HG02571 (cell line): Measurements from ENCODE around the gene EXOG.

Experiments used
- ATAC-seq: cut with Tn5 transposase; IDR thresholded peaks from one replicate; pipeline ENCODE4 v1.9.1; 2021; ENCODE audit warnings: mild to moderate bottlenecking, moderate library complexity; ENCODE audit not compliant: unreplicated experiment

The EXOG gene

GRCh38 chr3:38472342-38472741 lies 23.8 kb upstream of the EXOG start:
- ATAC-seq = no peak

- no peak for ATAC-seq
These were observed 22.9 kb upstream of the EXOG start for GRCh38 chr3:38473229-38473628.

- ATAC-seq = no peak
These were observed 21.1 kb upstream of the EXOG start for GRCh38 chr3:38474928-38475605.

GRCh38 chr3:38475716-38476115 lies 20.4 kb upstream of the EXOG start:
- no peak for ATAC-seq

DNA sequence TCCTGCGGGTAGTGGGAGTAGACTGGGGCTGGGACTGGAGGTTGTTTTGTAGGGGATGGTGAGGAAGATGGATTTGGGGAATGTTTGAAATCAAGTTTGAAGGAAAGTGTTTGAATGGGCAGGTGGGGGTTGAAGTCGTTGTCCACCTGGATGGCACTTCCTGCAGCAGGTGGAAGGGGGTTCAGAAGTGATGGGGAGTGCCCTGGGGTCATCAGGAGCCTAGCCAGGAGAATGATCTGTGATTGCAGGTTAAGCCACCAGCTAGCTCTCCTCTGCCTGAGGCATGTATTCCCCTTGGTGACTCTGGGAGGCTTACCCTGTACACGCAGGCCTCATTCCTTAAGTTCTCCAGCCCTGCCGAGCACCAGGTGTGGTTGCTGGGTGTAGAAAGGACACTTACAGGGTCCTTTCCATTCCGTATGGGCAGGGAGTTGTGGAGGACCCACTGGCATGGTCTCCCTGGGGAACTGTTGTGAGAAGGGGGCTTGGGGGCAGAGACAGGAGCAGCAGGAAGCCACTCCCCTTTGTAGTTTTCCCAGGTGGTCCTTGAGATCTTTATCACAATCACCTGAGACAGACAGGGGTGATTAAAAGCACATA lies 19.9 kb upstream of the EXOG start:
- no peak for ATAC-seq

GRCh38 chr3:38477057-38477820 lies 18.9 kb upstream of the EXOG start:
- no peak for ATAC-seq

DNA sequence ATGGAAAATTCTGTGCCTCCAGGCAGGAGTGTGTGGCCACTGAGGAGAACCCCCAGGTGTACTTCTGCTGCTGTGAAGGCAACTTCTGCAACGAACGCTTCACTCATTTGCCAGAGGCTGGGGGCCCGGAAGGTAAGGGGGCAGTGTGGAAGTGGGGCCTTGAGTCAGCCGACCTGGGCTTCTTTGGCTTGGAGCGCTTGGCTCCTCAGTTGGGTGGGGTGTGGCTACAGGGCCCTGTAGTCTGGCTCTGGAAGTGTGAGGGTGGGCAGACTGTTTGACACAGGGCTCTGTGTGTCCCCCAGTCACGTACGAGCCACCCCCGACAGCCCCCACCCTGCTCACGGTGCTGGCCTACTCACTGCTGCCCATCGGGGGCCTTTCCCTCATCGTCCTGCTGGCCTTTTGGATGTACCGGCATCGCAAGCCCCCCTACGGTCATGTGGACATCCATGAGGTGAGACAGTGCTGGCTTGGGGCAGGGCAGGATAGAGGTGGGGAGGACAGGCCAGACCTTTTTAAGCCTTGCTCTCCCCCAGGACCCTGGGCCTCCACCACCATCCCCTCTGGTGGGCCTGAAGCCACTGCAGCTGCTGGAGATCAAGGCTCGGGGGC lies 18.2 kb upstream of the EXOG start:
- no peak for ATAC-seq

DNA sequence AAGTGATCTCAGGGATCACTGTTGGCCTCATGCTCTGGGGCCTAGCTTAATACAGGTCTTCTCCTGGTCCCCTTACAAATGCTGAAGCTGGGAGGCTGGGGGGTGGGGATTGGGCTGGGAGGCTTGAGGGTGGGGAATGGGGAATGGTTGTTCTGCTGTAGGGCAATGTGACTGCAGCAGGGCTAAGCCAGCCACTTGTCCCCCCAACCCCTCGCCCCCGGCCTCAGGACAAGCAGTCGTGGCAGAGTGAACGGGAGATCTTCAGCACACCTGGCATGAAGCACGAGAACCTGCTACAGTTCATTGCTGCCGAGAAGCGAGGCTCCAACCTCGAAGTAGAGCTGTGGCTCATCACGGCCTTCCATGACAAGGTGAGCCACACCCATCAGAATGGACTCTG lies 17.2 kb upstream of the EXOG start:
- no peak for ATAC-seq

GRCh38 chr3:38479431-38480092 lies 16.6 kb upstream of the EXOG start:
- peak; percentile 69 for ATAC-seq

- ATAC-seq = no peak
These were observed 16.1 kb upstream of the EXOG start for GRCh38 chr3:38480093-38480445.

DNA sequence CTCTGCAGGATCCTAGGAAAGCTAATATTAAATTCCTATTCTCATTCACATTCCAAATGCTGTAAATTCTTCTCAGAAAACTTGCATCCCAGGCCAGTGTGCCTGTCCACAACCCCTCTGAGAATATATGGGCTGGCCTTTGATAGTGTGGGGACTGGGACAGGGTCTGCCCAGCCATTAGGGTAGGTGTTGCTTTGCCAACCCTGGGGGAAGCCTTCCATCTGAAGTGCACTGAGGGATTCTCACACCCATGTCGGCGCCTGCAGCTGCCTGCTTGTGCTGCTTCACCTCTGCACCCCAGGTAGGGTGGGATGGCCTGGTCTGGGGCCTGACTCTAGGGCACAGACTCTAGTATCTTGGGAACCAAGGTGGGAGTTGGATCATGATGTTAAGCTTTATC lies 15.2 kb upstream of the EXOG start:
- ATAC-seq = no peak

DNA sequence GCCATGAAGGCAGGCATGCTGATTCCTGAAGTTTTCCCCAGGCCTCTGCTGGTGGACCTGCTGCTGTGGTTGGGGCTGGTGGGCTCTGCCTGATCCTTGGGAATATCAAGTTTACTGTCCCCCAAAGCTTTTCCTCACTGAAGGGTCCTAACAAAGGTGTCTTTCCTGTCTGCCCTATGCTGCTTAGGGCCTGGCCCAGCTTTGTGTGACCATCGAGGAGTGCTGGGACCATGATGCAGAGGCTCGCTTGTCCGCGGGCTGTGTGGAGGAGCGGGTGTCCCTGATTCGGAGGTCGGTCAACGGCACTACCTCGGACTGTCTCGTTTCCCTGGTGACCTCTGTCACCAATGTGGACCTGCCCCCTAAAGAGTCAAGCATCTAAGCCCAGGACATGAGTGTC lies 13.2 kb upstream of the EXOG start:
- ATAC-seq = no peak

- ATAC-seq = peak; percentile 82
These were observed 8.8 kb upstream of the EXOG start for GRCh38 chr3:38487323-38487722.

DNA sequence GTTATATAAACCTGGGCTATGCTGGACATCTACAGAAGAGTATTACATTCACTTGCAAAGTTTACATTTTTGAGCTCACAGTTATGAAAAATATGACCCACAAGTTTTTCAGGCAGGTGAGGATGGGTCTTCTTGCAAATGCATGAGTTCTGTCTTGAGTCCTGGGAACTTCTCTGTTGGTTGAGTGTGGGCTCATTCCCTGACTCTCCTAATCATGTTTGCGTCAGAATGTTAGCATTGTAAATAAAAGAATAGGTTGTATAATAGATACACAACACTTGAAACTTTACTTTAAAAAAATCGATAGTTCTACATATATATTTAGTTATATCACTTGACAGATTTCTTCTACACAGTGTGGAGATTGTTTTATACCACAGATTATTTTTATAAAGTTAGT lies 7.2 kb upstream of the EXOG start:
- no peak for ATAC-seq

- ATAC-seq = no peak
These were observed 6.4 kb upstream of the EXOG start for GRCh38 chr3:38489766-38490165.

- no peak for ATAC-seq
These were observed 5.7 kb upstream of the EXOG start for GRCh38 chr3:38490281-38491030.

- no peak for ATAC-seq
These were observed 4.9 kb upstream of the EXOG start for GRCh38 chr3:38491215-38491614.

- ATAC-seq = no peak
These were observed 3.1 kb upstream of the EXOG start for GRCh38 chr3:38493031-38493430.

GRCh38 chr3:38497031-38497430 lies 891 bp downstream of the EXOG start:
- ATAC-seq = no peak

GRCh38 chr3:38500688-38501417 lies 4.7 kb downstream of the EXOG start:
- no peak for ATAC-seq
